Liver (tissue), 3 donors: Measurements from ENCODE around the gene TRIM16.
"Not testable (repeated sequence)": the region's sequence is repeated elsewhere in the genome, so short reads cannot be mapped to it uniquely, and the experiment has no call there.

ENCODE experiments used
- RAD21 ChIP-seq, 2 donors: IDR thresholded peaks; 2 replicates each; pipeline ENCODE4 v1.6.1; 2016; ENCODE audit warnings: antibody characterized with exemption in 2 of 2, mild to moderate bottlenecking in 2 of 2
- TAF1 ChIP-seq: conservative IDR thresholded peaks from 2 replicates; pipeline ENCODE4 v1.6.1; 2016; ENCODE audit warnings: antibody characterized with exemption, mild to moderate bottlenecking
- YY1 ChIP-seq: IDR thresholded peaks from 2 replicates; pipeline ENCODE4 v1.6.1; 2016; ENCODE audit warnings: antibody characterized with exemption, mild to moderate bottlenecking
- ZBTB33 ChIP-seq: IDR thresholded peaks from 2 replicates; pipeline ENCODE4 v1.6.1; 2016; ENCODE audit warnings: antibody characterized with exemption
- TF ChIP-seq, protein P1 (sequence below): fragments of 150-350 bp; IDR thresholded peaks from 2 replicates; pipeline ENCODE4 v1.5.1; 2017; ENCODE audit warnings: improper control_type of control experiment, low read depth, low read length; ENCODE audit not compliant: missing input control
- donor health status: healthy.
- donor health status: healthy.

DNA sequence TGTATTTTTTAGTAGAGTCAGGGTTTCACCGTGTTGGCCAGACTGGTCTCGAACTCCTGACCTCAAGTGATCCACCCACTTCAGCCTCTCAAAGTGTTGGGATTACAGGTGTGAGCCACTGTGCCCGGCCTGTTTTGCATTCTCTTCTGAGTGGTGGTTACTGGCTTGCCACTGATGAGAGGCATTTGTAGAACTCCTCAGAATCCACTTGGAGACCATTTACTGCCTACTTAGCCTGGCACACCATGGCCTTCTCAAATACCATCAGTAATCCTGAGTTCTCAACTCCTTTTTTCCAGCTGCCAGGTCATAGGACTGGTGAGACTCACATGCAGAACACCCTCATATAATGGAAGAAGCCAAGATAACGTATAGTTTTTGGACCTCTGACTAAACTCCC, 42.1 kb downstream of the TRIM16 start:
- TF ChIP-seq, protein P1, sequence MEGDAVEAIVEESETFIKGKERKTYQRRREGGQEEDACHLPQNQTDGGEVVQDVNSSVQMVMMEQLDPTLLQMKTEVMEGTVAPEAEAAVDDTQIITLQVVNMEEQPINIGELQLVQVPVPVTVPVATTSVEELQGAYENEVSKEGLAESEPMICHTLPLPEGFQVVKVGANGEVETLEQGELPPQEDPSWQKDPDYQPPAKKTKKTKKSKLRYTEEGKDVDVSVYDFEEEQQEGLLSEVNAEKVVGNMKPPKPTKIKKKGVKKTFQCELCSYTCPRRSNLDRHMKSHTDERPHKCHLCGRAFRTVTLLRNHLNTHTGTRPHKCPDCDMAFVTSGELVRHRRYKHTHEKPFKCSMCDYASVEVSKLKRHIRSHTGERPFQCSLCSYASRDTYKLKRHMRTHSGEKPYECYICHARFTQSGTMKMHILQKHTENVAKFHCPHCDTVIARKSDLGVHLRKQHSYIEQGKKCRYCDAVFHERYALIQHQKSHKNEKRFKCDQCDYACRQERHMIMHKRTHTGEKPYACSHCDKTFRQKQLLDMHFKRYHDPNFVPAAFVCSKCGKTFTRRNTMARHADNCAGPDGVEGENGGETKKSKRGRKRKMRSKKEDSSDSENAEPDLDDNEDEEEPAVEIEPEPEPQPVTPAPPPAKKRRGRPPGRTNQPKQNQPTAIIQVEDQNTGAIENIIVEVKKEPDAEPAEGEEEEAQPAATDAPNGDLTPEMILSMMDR: not testable (repeated sequence)
- TF ChIP-seq YY1; ZBTB33; TAF1; RAD21 (IDR thresholded peaks at IDR 0.05): not testable (repeated sequence)
